HuH-7 (cell line): ENCODE results near the gene TACC2.
A peak's percentile ranks its signal among the peaks of the same experiment; 100 is the strongest.

Experiments used
- DNase-seq: peaks from one replicate; pipeline ENCODE4 v3.0.0; 2011; ENCODE audit warnings: low spot score

TACC2 gene

DNA sequence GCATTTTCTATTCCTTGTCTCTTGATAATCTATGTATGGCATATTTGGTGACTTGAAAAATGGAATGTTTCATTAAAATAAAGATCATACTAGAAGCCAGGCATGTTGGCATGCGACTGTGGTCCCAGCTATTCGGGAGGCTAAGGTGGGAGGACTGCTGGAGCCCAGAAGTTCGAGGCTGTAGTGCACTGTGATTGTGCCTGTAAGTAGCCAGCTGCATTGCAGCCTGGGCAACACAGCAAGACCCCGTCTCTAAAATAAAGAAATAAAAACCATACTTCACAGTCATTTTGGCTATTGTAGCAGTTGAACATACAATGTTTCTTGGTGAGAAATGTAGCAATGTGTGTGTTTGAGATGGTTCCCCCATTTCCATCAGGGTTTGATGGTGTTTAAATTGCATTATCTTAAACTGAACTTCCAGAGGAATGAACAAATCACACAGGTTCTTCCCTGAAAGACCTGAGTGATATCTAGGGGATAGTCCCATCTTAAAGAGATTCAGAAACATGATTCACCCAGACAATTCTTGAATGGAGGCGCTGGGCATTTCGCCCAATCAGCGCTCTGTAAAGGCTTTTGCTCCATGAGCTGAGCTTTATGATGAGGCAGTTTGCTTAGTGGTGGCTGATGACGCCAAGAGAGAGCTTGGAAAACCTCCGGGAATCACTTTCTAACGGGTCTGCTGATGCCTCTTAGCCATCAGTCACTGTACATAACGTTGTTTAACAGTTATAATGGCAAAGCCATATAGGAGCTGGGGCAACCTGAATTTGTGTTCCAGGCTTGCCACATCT, 262.7 kb downstream of the TACC2 start:
- DNase-seq: no peak

DNA sequence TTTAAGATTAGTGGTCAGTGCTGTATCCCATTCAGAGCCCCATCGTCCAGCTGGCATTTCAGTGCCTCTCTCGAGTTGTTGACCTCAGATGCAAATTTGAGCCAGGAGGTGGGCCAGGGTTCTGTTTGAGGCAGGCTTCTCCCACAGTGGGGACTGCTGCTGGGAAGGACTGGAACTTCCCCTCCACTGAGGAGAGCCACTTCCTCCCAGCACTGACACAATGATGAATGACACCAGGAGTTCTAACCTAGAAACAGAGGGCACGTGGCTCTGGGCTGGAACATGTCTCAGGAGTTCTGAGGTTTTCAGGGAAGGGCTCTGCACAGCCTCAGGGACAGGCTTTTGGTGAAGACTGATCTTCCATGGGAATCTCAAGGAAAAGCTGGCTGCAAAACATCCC, 263.8 kb downstream of the TACC2 start:
- no peak for DNase-seq

DNA sequence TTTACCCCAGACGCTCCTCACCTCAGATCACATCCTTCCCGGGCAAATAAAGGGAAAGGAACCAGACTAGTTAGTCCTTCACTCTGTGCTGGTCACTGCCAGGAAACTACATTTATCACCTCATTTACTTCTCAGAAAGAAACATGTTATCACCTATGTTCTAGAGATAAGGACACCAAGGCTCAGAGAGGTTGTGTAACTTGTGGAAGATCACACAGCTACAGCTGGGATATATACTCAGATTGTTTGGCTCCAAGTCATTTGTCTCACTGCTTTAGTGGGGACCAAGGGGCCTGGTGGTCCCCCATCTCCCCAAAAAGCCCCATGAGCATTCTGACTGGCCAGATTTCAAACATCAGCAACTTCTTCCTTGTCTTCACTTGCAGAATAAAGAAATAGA, 264.6 kb downstream of the TACC2 start:
- DNase-seq: no peak

DNA sequence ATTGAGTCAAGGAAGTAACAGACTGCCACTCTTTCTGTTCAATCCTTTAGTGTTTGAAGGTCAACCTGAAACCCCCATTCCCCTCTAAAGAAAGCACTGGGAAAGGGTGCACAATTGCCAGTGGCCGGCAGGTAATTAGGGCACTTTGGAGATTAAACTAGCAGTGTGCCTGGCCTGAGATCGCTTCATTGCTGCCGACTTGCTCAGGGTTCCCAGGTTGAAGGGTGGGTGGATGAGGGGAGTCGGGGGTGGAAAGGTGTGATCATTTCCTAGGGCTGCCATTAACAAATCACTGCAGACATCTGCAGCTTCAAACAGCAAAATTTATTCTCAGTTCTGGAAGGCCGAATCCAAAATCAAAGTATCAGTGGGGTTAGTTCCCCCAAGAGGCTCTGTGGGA, 265.9 kb downstream of the TACC2 start:
- DNase-seq: no peak

DNA sequence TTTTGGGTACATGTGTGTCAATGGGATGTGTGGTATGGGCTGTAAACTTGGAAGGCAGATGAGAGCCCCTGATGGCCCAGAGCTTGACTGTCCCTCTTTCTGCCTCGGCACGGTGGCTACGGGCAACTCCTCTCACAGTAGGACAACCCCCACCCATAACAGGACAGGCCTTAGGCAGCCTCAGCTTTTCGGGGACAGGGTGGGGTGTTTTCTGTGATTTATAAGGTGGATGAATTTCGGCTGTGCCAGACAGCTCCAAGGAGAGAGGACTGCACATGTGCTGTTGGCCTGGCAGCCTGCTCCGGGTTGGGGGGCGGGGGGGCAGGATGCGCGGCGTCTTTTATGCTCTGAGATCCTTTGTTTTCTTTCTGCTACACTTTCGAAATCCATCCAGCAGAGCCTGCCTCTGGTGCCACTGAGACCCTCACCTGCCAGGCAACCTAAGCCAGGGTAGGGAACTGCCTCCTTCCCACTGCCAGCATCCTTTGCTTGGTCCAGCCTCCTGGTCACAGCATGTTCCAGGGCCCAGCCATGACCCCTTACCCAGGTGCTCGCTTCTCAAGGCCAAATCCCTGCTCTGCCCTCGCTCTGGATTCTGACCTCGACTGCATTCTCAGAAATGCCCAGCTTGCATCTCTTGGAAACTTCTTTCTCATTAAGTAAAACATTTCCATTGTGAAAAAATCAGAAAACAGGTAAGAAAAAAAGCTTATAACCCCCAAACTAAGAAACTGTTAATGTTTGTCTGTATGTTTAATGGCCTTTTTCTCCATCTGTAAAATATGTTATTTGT, 266.7 kb downstream of the TACC2 start:
- DNase-seq: no peak

DNA sequence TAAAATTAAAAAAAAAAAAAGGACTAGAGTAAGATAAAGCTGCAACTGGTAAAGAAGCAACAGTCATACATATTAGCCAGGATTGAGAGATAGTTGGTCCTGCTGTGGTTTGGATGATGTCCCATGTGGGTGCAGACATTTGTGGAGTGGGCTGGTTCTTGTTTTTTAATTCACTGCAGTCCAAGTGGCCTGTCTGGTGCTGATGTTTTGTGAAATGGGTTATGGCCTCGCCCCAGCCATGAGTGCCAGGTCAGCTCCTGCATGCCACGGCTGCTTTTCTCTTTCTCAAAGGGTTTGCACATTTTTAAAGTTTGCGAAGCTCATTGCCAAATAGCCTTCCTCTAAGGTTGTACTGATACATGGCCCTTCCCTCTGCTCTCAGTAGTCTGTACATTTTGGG, 268.1 kb downstream of the TACC2 start:
- no peak for DNase-seq

DNA sequence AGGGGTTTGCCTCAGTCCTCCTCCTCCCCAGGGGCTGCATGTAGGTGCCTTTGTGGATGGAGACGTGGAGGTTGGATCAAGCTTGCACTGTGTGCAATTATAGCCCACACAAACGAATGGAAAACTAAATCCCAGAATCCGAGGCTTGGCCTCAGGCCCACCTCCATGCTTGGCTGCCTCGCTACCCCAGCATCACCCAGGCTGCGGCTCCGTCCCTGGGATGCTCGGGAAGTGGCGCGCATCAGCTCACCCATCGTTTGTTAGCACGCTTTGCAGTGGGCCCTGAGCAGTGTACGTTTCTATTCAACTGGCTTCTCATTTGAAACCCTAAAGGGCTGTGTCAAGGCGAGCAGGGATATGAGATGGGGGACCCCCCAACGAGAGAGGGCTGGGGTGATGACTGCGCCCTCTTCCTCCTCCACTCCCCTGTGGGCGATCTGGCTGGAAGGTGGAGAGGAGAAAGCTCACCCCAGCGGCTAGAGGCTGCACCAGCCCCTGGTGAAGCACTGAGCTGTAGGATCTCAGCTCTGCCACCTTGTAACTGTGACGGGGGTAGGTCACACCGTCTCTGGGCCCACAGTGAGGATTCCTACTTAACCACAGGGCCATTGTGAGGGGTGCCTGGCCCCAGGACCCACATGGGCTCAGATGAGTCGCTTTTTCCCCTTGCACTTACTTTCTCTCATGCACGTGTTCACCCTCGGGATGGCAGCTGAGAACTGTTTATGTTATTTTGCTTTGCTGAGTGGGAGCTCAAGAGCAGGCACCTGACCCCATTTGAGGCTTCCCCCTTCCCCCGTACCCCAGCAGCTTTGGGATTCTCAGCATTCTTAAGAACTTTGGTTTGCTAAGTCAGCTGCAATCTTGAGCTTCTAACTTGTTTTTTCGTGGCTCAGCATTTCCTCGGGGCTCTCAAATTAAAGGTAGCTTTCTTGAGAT, 269.4 kb downstream of the TACC2 start:
- no peak for DNase-seq

DNA sequence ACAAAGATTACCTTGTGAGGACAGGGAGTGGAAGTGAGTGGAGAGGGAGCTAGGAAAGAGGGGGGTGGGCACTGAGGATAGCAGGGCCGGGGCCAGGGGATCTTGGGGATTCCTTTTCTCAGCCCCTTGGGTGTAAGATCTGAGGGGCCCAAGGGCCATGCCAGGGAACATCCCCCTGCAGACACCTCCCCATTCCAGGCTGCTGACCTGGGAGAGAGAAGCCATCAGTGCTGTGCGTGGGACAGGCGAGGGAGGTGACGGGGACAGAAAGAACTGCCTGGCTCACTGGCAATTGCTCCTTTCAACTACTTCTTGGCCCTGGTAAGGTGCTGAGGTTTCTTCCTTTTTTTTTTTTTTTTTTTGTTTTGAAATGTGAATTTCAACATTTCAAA, 270.1 kb downstream of the TACC2 start:
- DNase-seq: no peak

DNA sequence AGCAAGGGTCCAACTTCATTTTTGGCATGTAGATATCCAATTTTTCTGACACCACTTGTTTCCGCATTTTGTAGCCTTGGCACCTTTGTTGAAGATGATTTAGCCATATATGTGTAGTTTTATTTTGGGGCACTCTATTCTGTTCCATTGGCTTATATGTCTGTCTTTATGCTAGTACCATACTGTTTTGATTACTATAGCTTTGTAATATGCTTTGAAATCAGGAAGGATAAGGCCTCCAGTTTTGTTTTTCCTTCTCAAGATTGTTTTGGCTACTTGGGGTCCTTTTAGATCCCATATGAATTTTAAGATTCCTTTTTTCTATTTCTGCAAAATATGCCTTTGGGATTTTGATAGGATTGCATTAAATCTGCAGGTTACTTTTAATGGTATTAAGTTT, 272.6 kb downstream of the TACC2 start:
- DNase-seq: no peak

DNA sequence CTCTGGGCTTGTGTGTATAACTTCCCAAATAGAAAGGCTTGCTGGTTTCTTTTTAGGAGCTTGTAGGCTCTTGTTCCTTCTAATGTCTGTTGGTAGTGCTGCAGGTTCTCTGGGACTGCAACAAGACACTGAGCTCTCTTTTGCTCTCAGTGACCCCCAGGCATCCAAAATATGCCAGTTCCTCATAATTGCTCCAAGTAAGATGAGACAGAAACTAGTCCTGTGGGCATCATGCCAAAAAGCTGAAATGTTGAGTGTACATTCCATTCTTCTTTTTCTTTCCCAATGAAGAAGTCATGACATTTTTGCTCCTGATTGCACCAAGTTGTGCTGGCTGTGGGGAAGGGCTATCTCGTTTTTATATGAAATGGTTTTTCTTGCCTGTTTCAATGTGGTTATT, 275.0 kb downstream of the TACC2 start:
- no peak for DNase-seq

DNA sequence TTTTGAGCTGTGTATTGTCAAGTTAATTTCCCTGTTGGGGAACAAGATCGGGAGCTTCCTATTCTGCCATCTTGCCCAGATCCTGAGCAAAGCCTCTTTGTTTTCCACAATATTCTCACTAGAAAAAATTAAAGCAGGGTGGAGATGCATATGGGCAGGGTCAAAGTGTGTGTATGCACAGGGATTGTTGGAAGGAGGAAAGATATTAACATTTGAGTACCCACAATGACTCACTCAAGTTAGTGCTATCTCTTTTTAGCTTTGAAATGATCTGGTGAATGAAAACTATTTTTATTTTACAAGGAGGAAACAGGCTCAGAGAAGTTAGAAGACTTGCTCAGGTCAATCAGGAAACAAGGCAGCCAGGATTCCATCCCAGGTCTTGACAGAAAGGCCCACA, 275.5 kb downstream of the TACC2 start:
- DNase-seq: no peak

DNA sequence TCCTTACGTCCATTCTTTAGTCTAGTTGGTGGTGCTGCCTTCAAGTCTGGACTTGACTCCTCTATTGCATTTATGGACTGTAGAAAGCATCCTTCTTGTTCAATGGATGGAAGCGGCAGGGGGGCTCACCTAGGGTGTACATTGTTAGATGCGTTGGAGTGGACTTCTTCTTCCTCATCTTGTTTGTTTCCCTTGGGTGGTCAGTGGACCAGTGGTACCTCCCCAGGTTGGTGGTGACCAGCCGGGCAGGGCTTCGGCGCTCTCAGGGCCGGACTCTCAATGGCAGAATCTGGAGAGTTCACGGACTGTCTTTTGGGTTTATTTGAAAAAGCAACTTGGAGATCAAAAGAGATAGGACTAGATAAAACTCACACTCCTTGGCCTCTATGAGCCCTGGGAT, 276.0 kb downstream of the TACC2 start:
- no peak for DNase-seq

DNA sequence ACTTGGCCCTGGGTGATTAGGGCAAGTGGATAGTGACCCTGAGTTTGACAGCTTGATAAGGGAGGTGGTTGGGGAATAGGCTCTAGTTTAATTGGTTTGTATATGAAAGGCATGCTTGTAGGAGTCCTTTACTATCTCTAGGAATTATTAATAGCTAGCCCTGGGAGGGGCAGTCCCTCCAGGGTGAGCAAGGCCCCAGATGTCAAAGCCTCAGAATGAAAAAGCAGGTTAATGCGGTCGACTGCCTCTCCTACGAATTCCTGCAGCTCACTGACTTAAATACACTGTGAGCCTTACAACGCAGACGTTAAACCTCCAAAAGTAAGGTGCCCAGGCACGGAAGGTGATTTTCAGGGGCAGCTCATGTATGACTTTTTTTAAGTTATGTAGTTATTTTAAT, 276.9 kb downstream of the TACC2 start:
- no peak for DNase-seq

DNA sequence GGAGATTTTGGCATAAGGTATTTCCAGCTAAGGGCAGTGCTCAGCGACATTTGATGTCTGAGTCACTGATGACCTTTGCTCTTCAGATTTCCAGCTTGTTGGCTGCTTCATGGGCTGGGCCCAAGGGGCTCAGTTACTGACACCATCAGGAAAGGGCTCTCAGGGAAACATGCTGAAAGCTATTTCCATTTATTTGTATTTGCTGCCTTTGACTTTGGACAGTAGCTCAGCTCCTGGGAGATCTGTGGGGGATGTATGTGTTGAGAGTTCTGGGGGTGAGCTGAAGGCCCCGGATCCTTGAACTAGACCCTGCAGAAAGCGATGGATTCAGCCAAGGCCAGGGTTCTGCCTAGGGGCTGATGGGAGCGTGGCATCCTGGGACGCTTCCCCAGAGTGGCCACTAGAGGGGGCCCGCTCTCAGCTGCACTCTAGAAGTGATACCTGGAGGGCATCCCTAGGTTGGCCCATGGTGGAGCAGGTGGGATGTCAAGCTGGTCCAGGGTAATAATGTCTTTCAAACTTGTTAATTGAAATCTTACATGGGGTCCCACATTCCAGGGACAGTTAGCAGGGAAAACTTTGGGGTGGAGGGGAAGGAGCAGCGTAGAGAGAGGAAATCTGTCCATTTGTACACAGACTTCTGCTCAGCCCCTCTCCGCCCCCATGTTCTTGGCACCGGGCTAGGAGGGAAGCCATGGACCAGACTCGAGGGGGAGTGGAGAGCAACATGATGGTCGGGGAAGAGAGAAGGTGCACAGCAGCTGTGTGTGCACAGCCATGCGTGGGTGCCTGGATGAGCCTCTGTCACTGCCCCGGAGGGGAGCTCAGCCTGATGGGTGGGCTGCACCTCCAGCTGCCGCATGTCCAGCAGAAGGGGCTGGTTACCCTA, 279.1 kb downstream of the TACC2 start:
- DNase-seq: peak; percentile 82

DNA sequence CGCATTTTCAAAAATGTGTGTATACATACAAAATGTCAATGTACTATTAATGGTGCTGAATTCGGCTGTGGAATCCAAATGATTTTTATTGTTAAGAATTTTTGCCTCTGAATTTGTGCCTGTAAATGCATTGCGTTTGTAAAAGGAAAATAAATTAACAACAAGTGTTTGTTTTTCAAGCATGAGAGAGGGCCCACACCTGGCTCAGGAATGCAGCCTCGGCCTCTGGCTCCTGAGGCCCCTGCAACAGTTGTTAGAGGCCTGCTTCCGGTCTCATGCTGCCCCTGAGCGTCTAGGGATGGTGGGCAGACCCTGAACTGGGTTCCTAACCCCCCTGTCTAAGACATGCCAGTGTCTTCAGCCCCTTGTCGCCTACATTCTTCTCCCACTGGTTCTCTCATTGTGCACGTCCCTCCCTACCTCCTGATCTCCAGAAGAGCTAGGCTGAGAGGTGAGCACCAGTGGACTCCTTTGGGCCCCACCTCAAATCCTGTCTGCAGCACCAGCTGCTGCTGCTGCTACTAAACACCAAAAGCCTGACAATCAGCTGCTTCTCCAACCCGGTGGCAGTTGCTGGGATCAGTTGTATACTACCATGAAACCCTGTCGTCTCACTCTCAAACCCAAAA, 280.2 kb downstream of the TACC2 start:
- DNase-seq: no peak

DNA sequence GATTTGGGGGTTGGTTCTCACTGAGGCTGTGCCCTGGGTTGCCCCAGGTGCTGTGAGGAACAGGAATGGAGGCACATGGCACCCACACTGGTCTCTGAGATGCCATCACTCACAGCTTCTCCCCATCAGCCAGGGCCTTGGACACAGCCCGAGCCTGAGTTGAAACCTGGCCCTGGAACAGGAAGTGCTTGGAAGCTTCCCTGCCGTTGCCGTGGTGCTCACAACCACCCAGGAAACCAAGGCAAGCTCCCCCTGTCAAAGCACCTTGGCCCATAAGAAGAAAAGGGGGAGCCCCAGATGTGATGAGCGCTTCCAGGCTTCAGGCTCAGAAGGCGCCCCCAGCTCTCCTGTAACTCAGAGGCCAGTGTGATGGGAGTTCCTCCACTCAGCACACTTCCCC, 282.1 kb downstream of the TACC2 start, which contains the start of gene BTBD16:
Gene BTBD16 (plus strand): TSS at position 221 of the 400 bp plus-strand sequence. CDS start 3,786 bp downstream, outside the sequence.
- no peak for DNase-seq

DNA sequence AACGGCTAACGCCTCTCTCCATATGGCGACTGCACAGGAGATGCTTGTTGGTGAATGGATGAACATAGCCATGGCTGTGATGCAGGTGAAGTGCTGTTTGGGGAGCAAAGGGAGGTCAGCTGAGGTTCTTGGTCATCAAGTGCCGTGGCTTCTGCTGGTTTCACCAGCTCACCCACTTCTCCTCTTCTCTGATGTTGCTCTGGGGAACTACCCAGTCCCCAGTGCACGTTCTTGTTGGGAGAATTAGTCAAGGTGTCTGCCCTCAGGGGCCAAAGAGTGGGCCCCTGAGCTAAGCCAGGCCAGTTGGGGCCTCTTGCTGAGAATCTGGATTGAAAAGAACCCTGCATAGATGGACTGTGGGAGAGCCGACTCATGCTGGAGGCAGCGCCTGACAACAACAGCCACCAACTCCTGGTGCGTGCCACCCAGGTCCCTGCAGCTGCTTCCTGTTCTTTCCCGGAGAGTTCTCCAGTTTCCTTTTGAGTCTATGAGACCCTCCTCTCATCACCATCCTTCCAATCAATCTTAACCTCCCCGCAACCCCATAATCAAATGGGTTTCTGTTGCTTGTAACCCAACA, 285.1 kb downstream of the TACC2 start:
- no peak for DNase-seq

DNA sequence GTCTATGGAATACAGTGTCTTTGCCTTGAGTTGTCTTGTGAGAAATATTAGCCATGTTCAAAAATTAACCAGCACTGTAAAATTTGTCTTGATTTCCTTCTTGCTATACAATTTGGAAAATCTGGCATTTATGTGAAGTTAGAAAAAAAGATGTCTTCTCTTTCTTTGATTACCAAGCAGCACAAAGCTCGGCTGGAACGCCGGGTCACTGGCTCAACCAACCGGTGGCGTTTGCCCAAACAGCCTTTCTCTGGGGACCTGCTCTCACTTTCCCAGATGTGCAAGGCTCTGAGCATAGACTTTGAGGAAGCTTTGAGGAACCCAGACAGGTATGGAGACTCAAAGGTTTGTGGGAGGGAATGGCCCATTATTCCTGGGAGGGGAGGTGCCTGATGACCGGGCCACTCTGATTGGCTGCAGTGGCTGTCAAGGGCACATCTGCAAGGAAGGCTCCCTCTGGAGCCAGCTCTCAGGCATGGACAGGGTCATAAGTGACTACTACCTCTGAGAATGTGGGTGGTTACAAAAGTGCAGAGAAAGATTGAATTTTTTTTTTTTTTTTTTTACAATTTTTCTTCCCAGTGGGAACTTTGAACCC, 287.7 kb downstream of the TACC2 start:
- DNase-seq: no peak

DNA sequence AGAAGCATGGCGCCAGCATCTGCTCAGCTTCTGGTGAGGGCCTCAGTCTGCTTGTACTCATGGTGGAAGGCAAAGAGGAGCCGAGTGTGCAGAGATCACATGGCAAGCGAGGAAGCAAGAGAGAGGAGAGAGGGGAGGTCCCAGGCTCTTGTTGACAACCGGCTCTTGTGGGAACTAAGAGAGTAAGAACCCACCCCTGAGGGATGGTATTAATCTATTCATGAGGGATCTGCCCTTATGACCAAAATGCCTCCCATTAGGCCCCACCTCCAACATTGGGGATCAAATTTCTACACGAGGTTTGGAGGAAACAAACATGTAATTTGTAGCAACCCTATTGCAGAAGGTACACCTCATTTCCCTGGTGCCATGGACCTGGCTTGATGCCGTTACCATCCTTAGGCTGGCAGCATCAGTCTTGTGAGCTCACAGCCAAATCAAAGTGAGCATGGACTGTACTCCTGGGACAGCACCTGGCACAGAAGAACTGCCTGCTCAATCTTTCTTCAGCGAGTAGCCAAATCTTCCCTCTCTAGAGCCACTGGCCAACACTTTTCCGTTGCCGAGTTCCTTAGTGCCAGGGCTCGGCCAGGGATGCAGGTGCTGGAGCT, 288.7 kb downstream of the TACC2 start:
- DNase-seq: no peak

DNA sequence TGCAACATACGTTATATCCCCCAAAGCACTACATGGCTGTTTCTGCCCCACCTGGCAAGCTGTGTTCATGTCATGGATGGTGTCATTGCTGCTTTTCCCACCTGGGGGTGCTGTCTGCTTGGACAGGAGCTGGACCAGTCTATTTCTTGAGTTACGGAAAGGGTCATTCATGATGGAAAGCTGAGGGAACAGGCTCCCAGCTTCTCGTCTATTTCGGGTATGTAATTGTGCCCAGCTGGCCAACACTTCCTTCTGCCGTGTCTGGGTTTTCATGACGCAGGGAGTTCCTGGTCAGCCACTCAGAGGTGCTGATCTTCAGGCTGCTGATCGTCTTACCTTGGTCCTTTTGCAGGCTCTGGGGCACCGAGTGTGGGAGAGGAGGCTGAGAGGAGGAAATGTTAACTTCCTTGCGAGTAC, 290.8 kb downstream of the TACC2 start:
- peak; percentile 76 for DNase-seq
